HG02763 (cell line): ENCODE results near the gene MYH4.

Experiments
- ATAC-seq: cut with Tn5 transposase; IDR thresholded peaks from one replicate; pipeline ENCODE4 v1.9.1; 2021; ENCODE audit warnings: mild to moderate bottlenecking, moderate library complexity; ENCODE audit not compliant: unreplicated experiment

Gene MYH4

DNA sequence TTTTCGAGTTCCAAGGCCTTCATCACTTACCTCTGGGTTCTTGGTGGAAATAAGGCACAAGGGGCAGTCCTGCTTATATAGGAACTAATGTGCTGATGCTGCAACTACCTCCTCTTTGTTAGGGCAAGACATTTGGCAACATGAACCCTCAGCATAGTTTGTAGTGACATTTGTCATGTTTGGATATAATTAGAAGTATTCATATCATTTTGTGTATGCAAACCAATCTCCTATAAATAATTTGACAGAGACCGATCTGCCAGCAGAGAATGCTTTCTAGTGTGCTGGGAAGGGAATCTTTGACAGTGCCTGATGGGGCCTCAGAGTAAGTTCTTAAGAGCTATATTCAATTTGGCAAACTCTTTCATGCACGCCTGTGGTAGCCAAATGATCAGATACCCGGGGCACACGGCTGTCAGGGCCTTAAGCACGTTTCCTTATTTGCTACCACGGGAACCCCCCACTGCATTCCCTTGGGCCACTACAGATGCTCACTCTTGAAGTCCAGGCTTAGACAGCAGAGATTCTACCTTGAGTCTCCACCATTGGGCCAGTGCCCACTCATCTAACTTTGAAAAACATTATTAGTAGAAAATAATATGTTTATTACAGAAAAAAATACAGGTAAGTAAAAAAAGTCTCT is 47.3 kb downstream of the MYH4 start, which contains the start of gene MYH8:
MYH8 (minus strand) TSS at position 51 of the 643 bp plus-strand sequence. CDS start 1,723 bp downstream, outside the sequence.
- ATAC-seq: no peak

DNA sequence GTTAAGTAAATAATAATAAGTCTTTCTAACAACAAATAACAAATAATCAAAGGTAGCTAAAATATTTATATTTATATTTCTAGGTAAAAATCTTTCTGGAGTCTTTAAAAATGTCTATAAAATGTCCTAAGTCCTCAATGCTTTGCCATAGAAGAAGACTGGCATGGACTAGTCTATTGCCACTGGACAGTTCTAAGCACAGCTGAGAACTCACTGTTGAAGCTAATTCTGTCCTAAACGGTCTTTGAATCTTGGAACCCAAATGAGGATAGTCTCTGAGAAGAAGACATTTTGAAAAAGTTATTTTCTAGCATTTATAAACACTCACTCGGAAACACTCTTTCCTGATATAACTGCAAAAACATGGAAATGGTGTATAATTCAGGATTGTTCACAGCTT is 48.1 kb downstream of the MYH4 start:
- ATAC-seq: no peak

DNA sequence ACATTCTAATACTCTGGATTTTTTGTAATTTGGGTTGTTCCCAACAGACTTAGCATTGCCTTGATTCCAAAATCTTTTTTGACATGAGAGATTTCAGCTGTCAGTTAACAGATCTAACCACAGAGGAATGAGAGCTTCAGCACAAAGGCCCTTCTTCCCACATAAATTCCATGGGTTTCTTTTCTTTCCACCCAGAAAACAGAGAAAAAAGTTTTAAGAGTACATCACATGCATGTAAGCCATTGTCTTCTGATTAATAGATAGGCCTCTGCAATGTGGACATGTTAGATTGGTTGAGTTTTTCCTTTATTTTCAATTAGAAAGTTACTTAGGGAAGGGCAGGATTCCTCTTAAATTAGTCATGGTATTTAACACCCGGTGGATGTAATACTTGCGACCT is 48.5 kb downstream of the MYH4 start:
- ATAC-seq: no peak

DNA sequence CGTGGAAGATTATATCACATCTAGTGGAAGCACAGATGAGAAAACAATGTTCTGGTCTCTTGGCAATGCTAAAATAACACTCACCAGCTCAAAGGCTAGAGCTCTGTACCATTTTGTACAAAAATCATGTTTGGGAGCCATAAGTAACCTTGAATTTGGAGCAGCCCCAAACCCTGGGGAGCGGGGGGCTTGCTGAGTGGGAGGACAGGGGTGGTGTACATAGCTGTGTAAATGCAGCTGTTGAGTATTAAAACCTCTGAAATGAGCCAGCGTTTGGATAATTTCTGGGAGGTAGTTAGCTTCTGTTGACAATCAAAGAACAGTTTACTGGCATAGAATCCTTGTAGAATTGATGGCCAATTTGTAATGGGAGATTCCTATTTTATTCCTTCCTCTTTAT is 51.9 kb downstream of the MYH4 start:
- ATAC-seq: no peak

DNA sequence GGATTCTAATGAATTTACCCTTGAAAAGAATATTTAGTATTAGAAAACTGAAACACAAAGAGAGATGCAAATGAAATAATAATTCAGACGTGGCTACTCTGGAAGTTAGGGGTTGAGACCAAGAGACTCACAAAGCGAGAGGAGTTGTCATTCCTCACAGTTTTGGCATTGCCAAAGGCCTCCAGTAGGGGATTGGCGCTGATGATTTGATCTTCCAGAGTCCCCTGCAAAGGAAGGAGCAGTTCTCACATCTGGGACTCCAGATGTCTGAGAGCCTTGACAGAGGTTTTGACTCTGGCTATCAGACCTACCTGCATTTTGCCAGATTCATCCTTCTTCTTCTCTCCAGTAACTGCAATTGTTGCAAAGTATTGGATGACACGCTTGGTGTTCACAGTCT is 54.2 kb downstream of the MYH4 start:
- no peak for ATAC-seq

DNA sequence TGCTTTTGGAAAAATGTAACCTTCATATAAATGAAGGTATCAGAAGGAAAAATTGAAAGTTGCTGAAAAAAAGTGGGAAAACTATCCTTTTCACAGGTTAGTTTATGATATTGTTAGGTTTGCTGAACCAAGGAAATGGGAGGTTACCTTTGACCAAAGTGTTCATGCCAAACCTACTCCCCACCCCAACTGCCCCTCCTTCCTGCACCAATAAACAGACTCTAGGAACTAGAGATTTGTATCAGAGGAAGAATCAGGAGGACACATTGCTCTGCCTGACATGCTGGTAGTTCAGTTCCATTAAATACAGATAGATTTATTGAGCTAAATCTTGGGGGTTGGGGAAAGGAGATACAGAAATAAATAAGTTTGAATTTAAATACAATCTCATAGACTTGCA is 65.8 kb downstream of the MYH4 start:
- no peak for ATAC-seq

DNA sequence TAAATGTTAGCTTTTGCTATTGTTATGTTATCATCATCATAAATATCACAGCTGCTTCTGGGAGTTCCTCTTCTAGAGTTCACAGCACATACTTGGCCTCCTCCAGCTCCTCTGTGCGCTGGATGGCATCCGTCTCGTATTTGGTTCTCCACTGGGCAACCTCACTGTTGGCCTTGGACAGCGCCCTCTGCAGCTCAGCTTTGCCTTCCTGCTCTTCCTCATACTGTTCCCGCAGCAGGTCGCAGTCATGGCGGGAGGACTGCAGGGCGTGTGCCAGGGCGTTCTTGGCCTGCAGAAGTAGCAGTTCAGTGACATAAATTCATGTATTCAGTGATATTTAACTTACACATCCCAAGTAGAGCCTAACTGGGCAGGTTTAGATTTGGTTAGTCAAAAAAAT is 71.0 kb downstream of the MYH4 start:
- ATAC-seq: no peak

DNA sequence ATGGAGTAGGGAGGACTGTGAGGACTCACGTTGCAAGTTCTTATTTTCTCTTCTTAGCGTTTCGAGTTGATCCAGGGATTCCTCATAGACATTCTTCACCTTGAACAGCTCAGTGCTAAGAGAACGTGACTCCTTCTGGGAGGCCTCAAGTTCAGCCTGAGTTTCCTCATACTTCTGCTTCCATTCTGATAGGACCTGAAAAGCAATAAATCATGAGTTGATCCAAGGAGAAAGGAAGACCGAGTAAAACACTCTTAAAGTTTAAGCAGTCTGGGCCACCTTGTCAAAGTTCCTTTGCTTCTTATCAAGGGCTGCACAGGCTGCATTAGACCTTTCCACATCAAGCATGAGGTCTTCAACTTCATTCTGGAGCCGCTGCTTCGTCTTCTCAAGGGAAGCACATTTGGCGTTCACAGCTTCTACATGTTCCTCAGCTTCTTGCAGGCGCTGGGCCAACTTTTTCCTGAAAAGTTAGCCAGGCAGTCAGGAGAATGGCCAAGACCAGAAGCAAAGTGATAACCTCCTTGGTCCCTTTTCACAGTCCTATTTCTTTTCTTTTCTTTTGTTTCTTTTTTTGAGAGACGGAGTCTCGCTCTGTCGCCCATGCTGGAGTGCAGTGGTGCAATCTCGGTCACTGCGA is 72.7 kb downstream of the MYH4 start:
- ATAC-seq: no peak

DNA sequence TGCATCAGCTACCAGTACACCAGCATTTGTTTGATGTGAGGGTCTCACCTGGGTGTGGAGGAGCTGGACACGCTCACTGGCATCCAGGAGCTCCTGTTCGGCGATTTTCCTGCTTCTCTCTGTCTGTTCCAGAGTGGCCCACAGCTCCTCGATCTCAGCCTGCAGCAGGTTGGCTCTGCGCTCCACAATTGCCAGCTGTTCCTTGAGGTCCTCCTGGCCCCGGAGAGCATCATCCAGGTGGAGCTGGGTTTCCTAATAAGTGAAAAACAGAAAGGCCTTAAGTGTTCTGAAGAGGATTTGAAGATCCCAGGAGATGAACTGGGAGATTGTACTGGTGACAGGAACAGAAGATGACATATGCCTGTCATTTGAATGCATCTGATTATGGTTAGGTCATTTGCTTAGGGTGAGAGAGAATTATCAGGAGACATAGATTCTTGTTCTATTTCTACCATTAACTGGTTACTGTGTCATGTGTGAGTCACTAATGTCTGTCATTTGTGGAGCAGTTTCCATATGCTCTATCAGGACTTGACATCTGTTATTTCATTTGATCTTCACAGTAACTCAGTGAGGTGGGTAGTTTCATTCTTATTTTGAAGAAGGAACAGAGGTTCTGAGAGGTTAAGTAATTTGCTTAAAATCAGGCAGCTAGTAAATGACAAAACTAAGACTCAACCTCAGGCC is 75.0 kb downstream of the MYH4 start:
- ATAC-seq: no peak
